NCI-H1048 (cell line): ENCODE data around the gene ZCCHC14.
A peak's percentile ranks its signal among the peaks of the same experiment; 100 is the strongest.
"Not testable (repeated sequence)": the region's sequence is repeated elsewhere in the genome, so short reads cannot be mapped to it uniquely, and the experiment has no call there.

ENCODE experiments used
- DNase-seq: peaks from one replicate; lab custom pipeline; 2025; lab: John Stamatoyannopoulos, UW

The ZCCHC14 gene

GRCh38 chr16:87477209-87477981, 15.4 kb downstream of the ZCCHC14 start:
- not testable (repeated sequence) for DNase-seq

- no peak for DNase-seq
Measured at GRCh38 chr16:87474566-87474996, 18.2 kb downstream of the ZCCHC14 start.

DNA sequence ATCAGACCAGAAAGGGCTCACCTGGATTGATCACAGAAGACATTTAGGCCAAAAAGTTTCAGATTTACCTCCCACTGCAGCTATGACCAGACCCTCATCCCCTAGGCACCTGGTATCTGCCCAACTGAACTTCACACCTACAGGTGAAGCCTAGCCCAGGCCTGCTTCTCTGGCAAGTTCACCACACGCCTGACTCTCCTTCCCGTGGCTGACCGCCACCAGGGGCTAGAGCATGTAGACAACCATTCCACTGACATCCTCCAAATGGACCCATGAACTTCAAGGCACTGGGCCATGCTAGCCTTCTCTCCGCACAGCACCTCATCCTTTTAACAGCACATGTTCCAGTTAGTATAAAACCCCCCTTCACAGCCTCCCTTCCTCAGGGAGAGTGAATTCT, 18.8 kb downstream of the ZCCHC14 start:
- no peak for DNase-seq

DNA sequence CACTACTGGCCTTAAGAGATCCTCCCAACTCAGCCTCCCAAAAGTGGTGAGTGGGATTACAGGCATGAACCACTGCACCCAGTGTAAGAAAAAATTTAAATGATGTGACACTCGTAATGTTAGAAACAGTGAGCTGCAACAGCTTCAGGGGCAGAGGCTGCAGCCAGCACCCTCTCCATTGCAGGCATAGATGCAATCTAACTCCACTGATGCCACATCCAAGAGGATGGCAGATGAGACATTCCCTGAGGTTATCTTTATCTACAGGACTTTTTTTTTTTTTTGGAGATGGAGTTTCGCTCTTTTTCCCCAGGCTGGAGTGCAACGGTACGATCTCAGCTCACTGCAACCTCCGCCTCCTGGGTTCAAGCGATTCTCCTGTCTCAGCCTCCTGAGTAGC, 19.9 kb downstream of the ZCCHC14 start:
- DNase-seq = no peak

DNA sequence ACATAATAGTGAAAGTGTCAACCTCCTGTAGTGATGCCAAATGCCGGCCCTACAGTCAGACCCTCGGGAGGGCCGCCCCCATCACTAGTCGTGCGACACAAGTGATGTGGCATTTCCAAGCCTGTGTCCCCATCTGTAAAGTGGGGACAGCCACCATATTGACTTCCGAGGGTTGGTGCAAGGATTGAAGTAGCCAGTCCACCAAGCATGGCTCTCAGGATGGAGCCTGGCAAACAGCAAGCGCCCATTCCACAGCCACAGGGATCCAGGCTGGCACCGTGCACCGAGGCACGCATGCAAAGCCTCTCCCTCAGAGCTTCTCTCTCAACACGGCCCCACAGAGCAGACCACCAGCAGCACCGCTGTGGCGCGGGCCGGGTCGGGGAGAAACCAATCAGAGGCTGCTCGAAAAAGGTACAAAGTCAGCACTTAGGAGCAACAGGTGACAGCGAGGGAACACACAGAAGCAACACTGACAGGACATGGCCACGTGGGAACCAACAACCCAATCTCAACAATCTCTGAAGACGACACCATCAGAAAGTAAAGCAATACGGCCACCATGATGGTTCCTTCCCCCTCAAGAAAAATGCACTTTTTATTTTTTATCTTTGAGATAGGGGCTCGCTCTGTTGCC, 20.6 kb downstream of the ZCCHC14 start:
- no peak for DNase-seq

DNA sequence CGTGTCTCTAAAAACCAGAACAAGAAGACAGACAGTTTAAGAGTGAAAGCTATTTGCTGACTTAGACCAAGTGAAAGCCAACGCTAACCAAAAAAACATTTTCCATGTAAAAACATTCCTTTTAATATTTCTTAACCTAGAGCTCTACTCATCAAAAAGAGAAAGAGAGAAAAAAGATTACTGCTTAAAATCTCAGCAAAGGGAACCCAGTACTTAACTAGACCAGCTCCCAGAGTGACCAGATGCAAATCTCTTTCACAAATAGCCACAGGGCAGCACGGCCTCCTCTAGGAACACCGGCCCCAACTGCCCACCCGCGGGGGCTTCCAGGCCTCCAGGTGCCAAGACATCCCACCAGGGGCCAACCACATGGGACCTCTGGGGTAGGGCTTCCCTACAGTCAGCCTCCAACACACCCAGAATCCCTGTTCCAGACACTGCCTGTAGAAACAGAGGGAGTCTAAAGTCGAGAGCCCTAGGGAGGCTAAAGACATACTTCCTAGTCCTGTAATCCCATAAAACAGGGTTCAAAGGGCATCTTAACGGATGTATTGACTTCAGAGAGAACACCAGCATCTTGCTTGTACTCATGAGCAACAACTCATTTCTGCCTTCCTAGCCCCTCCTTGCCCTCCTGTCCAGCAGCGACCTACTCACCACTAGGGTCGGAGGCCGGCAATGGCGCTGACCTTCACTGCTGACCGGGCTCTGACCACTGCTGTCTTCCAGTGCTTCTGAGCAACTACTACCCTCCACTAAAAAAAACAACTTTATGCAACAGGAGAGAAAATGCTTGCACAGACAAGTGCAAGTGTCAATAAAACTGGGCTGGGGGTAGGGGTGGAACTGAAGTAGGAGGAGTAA, 21.3 kb downstream of the ZCCHC14 start:
- DNase-seq = no peak

GRCh38 chr16:87470332-87470731, 22.5 kb downstream of the ZCCHC14 start:
- no peak for DNase-seq

DNA sequence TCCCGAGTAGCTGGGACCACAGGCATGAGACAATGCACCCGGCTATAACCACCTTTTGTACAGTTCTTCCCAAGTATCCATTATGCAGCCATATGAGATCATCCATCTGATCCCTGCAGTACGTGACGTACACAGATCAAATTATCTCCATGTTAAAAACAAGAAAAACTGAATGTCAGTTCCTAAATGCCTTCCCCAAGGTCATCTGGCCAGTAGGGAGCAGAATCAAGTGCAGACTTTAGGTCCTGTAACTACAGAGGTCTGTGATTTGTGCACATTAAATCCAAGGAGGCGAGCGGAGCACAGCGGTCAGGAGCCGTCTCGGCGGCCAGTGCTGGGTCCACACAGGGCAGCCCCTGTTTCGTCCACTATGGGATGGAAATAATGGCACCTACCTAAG, 23.7 kb downstream of the ZCCHC14 start:
- no peak for DNase-seq

DNA sequence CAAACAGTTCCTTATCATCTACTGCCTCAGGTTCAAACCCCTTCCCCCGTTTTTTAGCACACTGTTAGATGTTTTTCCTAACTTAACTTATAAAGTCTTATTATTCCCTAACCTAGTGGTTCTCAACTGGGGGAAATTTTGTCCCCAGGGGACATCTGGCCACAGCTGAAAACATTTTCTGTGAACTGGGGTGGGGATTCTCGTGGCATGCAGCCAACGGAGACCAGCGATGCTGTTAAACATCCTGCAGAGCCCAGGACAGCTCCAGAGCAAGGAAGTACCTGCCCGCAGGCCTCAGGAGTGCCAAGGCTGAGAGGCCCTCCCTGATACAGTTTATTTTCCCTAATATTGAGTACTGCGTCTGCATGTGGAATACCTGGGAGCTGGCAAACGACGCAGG, 24.3 kb downstream of the ZCCHC14 start:
- DNase-seq = no peak

GRCh38 chr16:87466975-87467501, 25.8 kb downstream of the ZCCHC14 start:
- DNase-seq = no peak

- no peak for DNase-seq
Measured at GRCh38 chr16:87465879-87466278, 26.9 kb downstream of the ZCCHC14 start.

GRCh38 chr16:87465306-87465705, 27.5 kb downstream of the ZCCHC14 start:
- DNase-seq = no peak

DNA sequence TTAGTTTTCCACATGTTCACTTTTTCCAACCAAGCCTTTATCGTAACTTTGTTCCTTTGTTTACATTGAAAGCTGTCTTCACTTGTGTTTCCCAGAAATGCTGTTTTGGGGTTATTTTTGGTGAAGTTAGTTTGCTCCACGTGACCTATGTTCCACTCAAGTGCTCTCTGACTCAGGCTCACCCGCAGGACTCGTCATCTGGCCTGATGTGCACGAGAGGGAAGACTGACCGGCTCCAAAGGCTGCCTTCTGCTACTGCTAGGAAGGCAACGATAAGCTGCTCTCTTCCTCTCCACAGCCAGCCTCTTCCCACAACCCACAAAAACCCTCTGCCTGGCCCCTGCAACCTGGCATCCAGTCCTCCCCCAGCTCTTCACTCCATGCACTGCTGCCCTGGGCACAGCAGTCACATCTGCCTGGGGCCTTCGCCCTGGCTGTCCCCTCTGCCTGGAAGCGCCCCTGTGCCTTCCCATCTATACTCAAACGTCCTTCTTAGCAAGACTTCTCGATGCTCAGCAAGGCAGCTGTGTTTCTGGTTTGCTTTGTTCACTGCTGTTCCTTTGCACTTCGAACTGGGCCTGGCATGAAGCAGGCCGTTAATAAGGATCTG, 28.0 kb downstream of the ZCCHC14 start:
- DNase-seq = no peak

DNA sequence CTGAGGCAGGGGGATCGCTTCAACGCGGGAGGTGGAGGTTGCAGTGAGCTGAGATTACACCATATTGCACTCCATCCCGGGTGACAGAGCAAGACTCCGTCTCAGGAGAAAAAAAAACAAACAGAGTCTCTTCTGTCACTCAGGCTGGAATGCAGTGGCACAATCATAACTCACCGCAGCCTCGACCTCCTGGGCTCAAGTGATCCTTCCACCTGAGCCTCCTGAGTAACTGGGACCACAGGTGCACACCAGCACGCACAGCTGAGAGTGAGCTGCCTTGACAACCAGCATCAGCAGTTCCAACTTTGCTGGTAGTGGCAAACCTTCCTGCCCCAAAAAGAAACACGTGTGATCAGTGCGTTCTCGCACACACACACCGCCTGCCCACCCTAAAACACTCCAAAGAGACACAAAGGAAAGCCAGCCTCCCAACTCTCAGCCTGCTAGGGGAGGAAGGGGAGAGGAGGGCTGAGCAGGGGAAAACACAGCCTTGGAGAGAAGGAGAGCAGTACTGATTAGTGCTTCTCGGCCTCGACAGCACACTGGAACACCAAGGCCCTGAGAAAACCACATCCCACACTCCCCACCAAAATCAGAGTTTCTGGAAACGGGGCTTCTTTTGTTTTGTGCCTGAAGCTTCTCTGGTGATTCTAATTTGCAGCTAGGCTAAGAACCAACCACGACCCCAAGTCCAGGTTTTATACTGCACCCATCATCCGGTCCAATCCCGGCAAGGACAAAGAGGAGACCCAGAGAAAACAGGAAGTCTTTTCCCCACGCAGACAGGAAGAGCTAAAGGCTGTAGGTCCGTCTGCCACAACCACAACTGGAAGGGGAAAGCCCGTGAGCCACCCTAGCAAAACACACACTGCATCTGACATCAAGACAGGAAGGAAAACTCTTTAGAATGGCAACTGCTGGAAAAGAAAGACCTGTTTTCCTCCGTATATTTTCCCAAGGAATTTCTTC, 28.8 kb downstream of the ZCCHC14 start:
- DNase-seq = no peak

- peak; percentile 35 for DNase-seq
Measured at GRCh38 chr16:87461466-87461991, 31.3 kb downstream of the ZCCHC14 start.

DNA sequence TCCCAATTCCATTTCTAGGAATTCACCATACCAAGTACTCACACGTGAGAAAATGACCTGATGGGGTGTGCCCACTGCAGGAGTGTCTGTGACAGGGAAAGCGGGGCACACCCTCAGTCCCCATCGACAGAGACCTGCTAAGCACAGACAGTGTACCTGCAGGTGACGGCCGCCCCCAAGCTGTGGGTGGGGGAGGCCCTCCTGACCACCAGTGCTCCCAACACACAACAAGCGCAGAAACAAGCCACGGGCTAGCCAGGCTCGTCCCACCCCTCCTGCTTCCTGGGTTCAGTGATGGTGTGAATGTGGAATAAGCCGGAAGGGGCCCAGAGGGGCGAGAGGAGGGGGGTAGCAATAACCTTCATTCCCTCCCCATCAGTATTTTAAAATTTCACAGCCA, 31.9 kb downstream of the ZCCHC14 start:
- DNase-seq = no peak

DNA sequence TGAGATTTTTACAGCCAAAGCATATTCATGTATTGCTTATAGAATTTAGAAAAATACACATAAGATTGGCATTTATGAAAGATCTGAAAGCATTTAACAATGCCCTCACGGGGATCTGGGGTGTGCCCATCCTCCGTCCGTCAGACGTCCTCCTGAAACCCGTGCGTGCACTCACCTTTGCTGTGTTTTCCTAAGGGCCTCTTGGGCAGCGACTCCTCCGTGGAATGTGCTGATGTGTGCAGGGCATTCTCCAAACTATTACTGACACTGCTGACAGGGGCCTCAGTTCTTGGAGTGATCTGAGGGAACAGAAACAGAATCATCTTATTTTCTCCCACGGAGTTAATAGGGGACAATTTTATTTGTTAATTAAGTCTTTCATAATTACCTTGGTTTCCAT, 33.0 kb downstream of the ZCCHC14 start:
- no peak for DNase-seq

GRCh38 chr16:87459027-87459426, 33.8 kb downstream of the ZCCHC14 start:
- no peak for DNase-seq

- DNase-seq = no peak
Measured at GRCh38 chr16:87458424-87458915, 34.4 kb downstream of the ZCCHC14 start.

- no peak for DNase-seq
Measured at GRCh38 chr16:87457709-87458423, 35.0 kb downstream of the ZCCHC14 start.
